Endothelial cell (in vitro differentiated cells): ENCODE measurements around the gene SLC35F6. TPM values are rescaled to one million over a fixed set of nuclear protein-coding genes. Genes with fewer than 3 reads are reported as not detected.

ENCODE experiments used
- DNase-seq: peaks from one replicate; pipeline ENCODE4 v3.0.0; 2021; ENCODE audit warnings: low spot score
- H3K27ac Mint-ChIP-seq: one replicate; pipeline ENCODE4 v1.8.0; 2021; ENCODE audit warnings: mixed read lengths, inconsistent platforms; ENCODE audit not compliant: unreplicated experiment
- H3K27me3 Mint-ChIP-seq: one replicate; pipeline ENCODE4 v1.8.0; 2021; ENCODE audit warnings: mild to moderate bottlenecking, moderate library complexity, mixed read lengths, inconsistent platforms; ENCODE audit not compliant: unreplicated experiment
- H3K36me3 Mint-ChIP-seq: one replicate; pipeline ENCODE4 v1.8.0; 2021; ENCODE audit warnings: mild to moderate bottlenecking, low read depth, mixed read lengths, inconsistent platforms; ENCODE audit not compliant: unreplicated experiment
- H3K4me1 Mint-ChIP-seq: one replicate; pipeline ENCODE4 v1.8.0; 2021; ENCODE audit warnings: mild to moderate bottlenecking, mixed read lengths, inconsistent platforms; ENCODE audit not compliant: unreplicated experiment
- H3K4me3 Mint-ChIP-seq: one replicate; pipeline ENCODE4 v1.8.0; 2021; ENCODE audit warnings: mild to moderate bottlenecking, mixed read lengths, inconsistent platforms; ENCODE audit not compliant: unreplicated experiment
- H3K9me3 Mint-ChIP-seq: one replicate; pipeline ENCODE4 v1.8.0; 2021; ENCODE audit warnings: mixed read lengths, inconsistent platforms; ENCODE audit not compliant: unreplicated experiment
- CTCF ChIP-seq: fragments of 200-600 bp; sonication (generic); IDR thresholded peaks from one replicate; pipeline ENCODE4 v1.5.0; 2021; ENCODE audit warnings: antibody characterized with exemption; ENCODE audit not compliant: unreplicated experiment
- total RNA-seq: library from RNA; stranded (reverse); fragmentation: NEBNext Ultra II Directional; extraction: Animal tissue kit (Norgen Biotek cat#: 25700); gene quantifications from one replicate; pipeline ENCODE4 v1.2.1, GENCODE V29; 2021; ENCODE audit not compliant: unreplicated experiment

SLC35F6 gene
- total RNA-seq, 1 donor from 2014 or later, result 23.8 TPM

DNA sequence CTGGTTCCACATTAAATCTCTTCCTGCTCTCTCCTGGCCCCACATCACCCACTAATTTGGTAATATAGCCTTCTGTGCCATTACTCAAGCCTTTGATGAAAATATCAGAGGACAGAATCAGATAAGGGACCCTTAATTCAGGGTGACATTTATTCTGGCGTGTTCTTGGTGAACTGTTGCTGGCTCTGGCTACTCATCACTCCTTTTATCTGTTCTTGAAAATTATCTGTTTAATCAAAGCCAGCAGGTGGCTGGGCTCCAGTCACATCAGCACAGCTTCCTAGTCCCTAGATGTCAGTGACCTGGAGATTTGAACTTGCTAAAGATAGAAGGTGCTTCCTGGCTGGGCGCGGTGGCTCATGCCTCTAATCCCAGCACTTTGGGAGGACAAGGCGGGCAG, 26.9 kb upstream of the SLC35F6 start:
- no peak for TF ChIP-seq CTCF
- Mint-ChIP-seq H3K4me1 (peaks cover 6% of the 10 kb centered on the region), H3K4me3 (no peak overlapping the region), H3K9me3 (no peaks in the 10 kb centered on the region), H3K27ac (no peak overlapping the region), H3K36me3 (no peaks in the 10 kb centered on the region), H3K27me3 (peaks cover 11% of the 10 kb centered on the region)
- DNase-seq, result no peak

- peaks cover 9% of the 10 kb centered on the region for H3K27me3 Mint-ChIP-seq
- no peak for DNase-seq
- H3K36me3 Mint-ChIP-seq, result no peaks in the 10 kb centered on the region
- H3K9me3 Mint-ChIP-seq, result no peaks in the 10 kb centered on the region
- no peak overlapping the region for H3K4me3 Mint-ChIP-seq
- peaks cover 6% of the 10 kb centered on the region for H3K4me1 Mint-ChIP-seq
- H3K27ac Mint-ChIP-seq, result no peak overlapping the region
- TF ChIP-seq CTCF, result no peak
Measured at GRCh38 chr2:26738481-26738880, 25.6 kb upstream of the SLC35F6 start.

DNA sequence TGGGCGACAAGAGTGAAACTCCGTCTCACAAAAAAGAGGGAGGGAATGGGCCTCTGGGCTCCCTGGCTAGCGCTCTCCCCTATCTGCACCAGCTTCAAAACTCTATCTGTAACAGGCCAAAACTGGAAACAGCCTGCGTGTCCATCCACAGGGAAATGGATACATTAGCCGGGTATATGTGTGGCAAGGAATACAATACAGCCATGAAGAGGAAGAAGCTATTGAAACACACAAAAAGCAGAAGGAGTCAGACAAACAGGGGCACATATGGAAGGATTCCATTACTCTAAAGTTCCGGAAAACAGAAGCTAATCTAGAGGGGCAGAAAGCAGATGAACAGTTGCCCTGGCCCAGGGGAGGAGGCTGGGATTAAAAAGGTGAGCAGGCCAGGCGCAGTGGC, 24.6 kb upstream of the SLC35F6 start:
- Mint-ChIP-seq H3K9me3 (no peaks in the 10 kb centered on the region), H3K4me3 (no peak overlapping the region)

GRCh38 chr2:26740346-26740745, 23.7 kb upstream of the SLC35F6 start:
- no peak for TF ChIP-seq CTCF
- DNase-seq, result no peak
- Mint-ChIP-seq H3K27me3 (peaks cover 5% of the 10 kb centered on the region), H3K36me3 (no peaks in the 10 kb centered on the region), H3K27ac (no peak overlapping the region), H3K4me1 (peaks cover 4% of the 10 kb centered on the region), H3K9me3 (no peaks in the 10 kb centered on the region), H3K4me3 (no peak overlapping the region)

More for the DNA sequence above, 24.6 kb upstream of the SLC35F6 start:
- H3K27ac Mint-ChIP-seq, result no peak overlapping the region
- peaks cover 6% of the 10 kb centered on the region for H3K4me1 Mint-ChIP-seq
- DNase-seq, result no peak
- H3K36me3 Mint-ChIP-seq, result no peaks in the 10 kb centered on the region
- no peak for TF ChIP-seq CTCF
- peaks cover 7% of the 10 kb centered on the region for H3K27me3 Mint-ChIP-seq

- Mint-ChIP-seq H3K9me3 (no peaks in the 10 kb centered on the region), H3K27ac (no peak overlapping the region), H3K4me1 (peaks cover 3% of the 10 kb centered on the region), H3K36me3 (no peaks in the 10 kb centered on the region), H3K4me3 (no peak overlapping the region), H3K27me3 (peaks cover 5% of the 10 kb centered on the region)
- no peak for DNase-seq
- no peak for TF ChIP-seq CTCF
Measured at GRCh38 chr2:26740890-26741302, 23.2 kb upstream of the SLC35F6 start.
